Measurements from ENCODE around the gene E2F8. TPM values are rescaled to one million over a fixed set of nuclear protein-coding genes. Genes with fewer than 3 reads are reported as not detected.

Gene E2F8
- total RNA-seq, 1 experiment from 2014 or later, result 19.5 TPM

DNA sequence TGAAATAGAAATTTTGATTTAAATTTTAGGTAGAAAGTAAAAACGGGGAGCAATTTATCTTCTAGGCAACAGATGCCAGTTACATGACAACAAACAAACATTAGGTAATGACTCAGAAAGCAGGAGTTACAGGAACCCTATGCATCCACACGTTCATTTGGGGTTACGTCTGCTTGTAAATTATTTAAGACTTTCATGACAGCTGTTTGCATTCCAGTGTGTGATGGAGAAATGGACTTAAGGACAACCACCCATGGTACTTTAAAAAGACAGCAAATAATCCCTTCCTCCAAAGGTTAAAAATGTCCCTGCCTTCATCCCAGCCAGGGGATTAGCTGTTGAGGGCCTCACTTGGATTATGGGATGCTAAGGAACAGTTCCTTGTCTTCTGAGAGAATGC lies 11.8 kb downstream of the E2F8 start:
- no peak for DNase-seq (ENCODE audit: low spot score)
- Histone ChIP-seq H3K36me3 (ENCODE audit: insufficient read depth, low read length, poor library complexity, severe bottlenecking) (peaks cover 7% of the 10 kb centered on the region), H3K4me3 (ENCODE audit: low read depth, low read length, poor library complexity, severe bottlenecking) (no peak overlapping the region), H3K4me1 (ENCODE audit: insufficient read depth, low read length, poor library complexity, severe bottlenecking) (no peaks in the 10 kb centered on the region), H3K27me3 (replicated peaks; ENCODE audit: insufficient read depth, low read depth, low read length, poor library complexity) (no peaks in the 10 kb centered on the region), H3K27ac (ENCODE audit: low read depth, low read length, poor library complexity, severe bottlenecking) (no peak overlapping the region), H3K9me3 (ENCODE audit: low read depth, low read length, poor library complexity, severe bottlenecking) (no peaks in the 10 kb centered on the region)
- intact Hi-C loops (cut with micrococcal nuclease; ENCODE audit: unreplicated experiment), result no loop called here
- ChIA-PET CTCF (no interaction called here), POLR2A (ENCODE audit: low non-redundant PET) (no interaction called here)
- TF ChIP-seq, protein P1, sequence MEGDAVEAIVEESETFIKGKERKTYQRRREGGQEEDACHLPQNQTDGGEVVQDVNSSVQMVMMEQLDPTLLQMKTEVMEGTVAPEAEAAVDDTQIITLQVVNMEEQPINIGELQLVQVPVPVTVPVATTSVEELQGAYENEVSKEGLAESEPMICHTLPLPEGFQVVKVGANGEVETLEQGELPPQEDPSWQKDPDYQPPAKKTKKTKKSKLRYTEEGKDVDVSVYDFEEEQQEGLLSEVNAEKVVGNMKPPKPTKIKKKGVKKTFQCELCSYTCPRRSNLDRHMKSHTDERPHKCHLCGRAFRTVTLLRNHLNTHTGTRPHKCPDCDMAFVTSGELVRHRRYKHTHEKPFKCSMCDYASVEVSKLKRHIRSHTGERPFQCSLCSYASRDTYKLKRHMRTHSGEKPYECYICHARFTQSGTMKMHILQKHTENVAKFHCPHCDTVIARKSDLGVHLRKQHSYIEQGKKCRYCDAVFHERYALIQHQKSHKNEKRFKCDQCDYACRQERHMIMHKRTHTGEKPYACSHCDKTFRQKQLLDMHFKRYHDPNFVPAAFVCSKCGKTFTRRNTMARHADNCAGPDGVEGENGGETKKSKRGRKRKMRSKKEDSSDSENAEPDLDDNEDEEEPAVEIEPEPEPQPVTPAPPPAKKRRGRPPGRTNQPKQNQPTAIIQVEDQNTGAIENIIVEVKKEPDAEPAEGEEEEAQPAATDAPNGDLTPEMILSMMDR (conservative IDR thresholded peaks at IDR 0.05; ENCODE audit: low read depth, low read length), result no peak
- TF ChIP-seq EZH2 (IDR thresholded peaks at IDR 0.05; ENCODE audit: borderline replicate concordance, low read depth, low read length, poor library complexity, severe bottlenecking), result no peak
- BruUV-seq (replicated peaks), result no TSS peak

DNA sequence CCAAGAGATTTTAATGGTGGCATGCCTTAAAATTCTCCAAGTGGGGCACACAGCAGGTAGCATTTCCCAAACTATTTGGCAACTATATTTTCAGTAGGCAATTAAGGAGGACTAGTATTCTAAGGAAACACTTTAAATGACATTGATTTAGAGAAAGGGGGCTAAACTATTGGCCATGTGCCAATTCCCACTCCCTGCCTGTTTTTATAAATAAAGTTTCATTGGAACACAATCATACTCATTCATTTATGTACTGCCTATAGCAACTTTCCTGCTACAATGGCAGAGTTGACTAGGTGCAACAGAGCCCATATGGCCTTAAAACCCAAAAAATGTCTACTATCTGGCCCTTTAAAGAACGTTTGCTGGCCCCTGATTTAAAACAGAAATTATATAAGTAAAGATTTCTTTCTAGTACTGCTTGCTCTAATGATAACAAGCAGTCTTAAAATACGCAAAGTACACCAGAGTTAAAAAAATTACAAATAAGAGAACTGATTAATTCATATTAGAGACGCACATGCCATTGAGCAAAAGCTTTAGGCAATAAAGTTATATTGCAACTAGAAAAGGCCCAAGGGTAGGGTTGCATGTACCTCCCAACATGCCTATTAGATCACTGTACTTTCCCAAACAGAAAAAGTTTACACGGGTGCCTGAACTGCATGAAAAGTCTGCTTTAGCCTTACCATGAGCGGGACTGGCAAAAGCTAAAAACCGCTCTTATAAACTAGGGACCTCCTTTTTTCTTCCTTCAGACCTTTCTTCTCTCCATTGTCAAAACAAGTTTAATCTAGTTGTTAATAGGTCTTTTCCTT lies 14.2 kb downstream of the E2F8 start:
- no peak for DNase-seq (ENCODE audit: low spot score)
- CTCF ChIA-PET, result no interaction called here
- H3K27ac ChIP-seq (ENCODE audit: low read depth, low read length, poor library complexity, severe bottlenecking), result no peak overlapping the region
- no peak for TF ChIP-seq EZH2 (IDR thresholded peaks at IDR 0.05; ENCODE audit: borderline replicate concordance, low read depth, low read length, poor library complexity, severe bottlenecking)
- TF ChIP-seq, protein P1 (conservative IDR thresholded peaks at IDR 0.05; ENCODE audit: low read depth, low read length), result no peak
- H3K4me3 ChIP-seq (ENCODE audit: low read depth, low read length, poor library complexity, severe bottlenecking), result no peak overlapping the region
- intact Hi-C loops (cut with micrococcal nuclease; ENCODE audit: unreplicated experiment), result no loop called here
- no TSS peak for BruUV-seq (replicated peaks)
- H3K4me1 ChIP-seq (ENCODE audit: insufficient read depth, low read length, poor library complexity, severe bottlenecking), result no peaks in the 10 kb centered on the region
- no peaks in the 10 kb centered on the region for H3K9me3 ChIP-seq (ENCODE audit: low read depth, low read length, poor library complexity, severe bottlenecking)
- peaks cover 7% of the 10 kb centered on the region for H3K36me3 ChIP-seq (ENCODE audit: insufficient read depth, low read length, poor library complexity, severe bottlenecking)
- POLR2A ChIA-PET (ENCODE audit: low non-redundant PET), result no interaction called here
- no peaks in the 10 kb centered on the region for H3K27me3 ChIP-seq (replicated peaks; ENCODE audit: insufficient read depth, low read depth, low read length, poor library complexity)

DNA sequence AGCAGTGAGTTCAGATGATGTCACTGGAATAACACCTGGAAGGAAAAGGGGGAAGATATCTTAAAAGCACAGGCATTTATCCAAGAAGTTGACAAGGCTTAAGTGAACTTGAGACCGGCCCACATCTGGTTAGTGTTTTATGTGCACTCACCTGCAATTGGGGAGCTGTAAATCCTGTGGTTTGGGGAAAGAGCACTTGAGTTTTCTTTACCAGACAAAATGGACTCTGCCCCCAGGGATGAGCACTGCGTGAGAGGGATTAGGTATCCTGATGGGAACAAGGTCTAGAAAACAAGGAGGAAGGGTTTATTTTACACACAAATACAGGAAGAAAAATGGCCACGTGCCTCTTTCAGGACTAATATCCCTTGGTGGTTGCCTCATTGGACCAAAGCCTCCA lies 15.2 kb downstream of the E2F8 start:
- ChIA-PET POLR2A (ENCODE audit: low non-redundant PET) (no interaction called here), CTCF (no interaction called here)
- no peak for TF ChIP-seq EZH2 (IDR thresholded peaks at IDR 0.05; ENCODE audit: borderline replicate concordance, low read depth, low read length, poor library complexity, severe bottlenecking)
- TF ChIP-seq, protein P1 (conservative IDR thresholded peaks at IDR 0.05; ENCODE audit: low read depth, low read length), result no peak
- Histone ChIP-seq H3K27me3 (replicated peaks; ENCODE audit: insufficient read depth, low read depth, low read length, poor library complexity) (no peaks in the 10 kb centered on the region), H3K4me3 (ENCODE audit: low read depth, low read length, poor library complexity, severe bottlenecking) (no peak overlapping the region), H3K9me3 (ENCODE audit: low read depth, low read length, poor library complexity, severe bottlenecking) (no peaks in the 10 kb centered on the region), H3K27ac (ENCODE audit: low read depth, low read length, poor library complexity, severe bottlenecking) (no peak overlapping the region), H3K4me1 (ENCODE audit: insufficient read depth, low read length, poor library complexity, severe bottlenecking) (no peaks in the 10 kb centered on the region), H3K36me3 (ENCODE audit: insufficient read depth, low read length, poor library complexity, severe bottlenecking) (peaks cover 7% of the 10 kb centered on the region)
- DNase-seq (ENCODE audit: low spot score), result no peak
- no TSS peak for BruUV-seq (replicated peaks)
- intact Hi-C loops (cut with micrococcal nuclease; ENCODE audit: unreplicated experiment), result no loop called here

Data from A673 (cell line).